ENCODE data around the gene LHFPL3.

Gene LHFPL3

GRCh38 chr7:104487642-104488041 lies 159.2 kb downstream of the LHFPL3 start:
- H3K27ac ChIP-seq (ENCODE audit: low read depth, low read length, poor library complexity, severe bottlenecking) = no peak overlapping the region
- no peak overlapping the region for H3K4me3 ChIP-seq (ENCODE audit: low read depth, low read length, poor library complexity, severe bottlenecking)
- H3K27me3 ChIP-seq (ENCODE audit: insufficient read depth, low read length) = no peaks in the 10 kb centered on the region
- H3K9ac ChIP-seq (ENCODE audit: low read length) = no peak overlapping the region
- H2AFZ ChIP-seq (ENCODE audit: low read length) = no peak overlapping the region
- H3K4me2 ChIP-seq (ENCODE audit: low read length) = no peak overlapping the region
- no peaks in the 10 kb centered on the region for H3K36me3 ChIP-seq (ENCODE audit: insufficient read depth, low read length)
- no peaks in the 10 kb centered on the region for H3F3A ChIP-seq (ENCODE audit: insufficient read depth, low read length)
- H3K9me2 ChIP-seq (ENCODE audit: low read depth, low read length) = no peaks in the 10 kb centered on the region
- no peaks in the 10 kb centered on the region for H3K9me3 ChIP-seq (ENCODE audit: low read length)
- no peaks in the 10 kb centered on the region for H3K4me1 ChIP-seq (ENCODE audit: insufficient read depth, low read length, severe bottlenecking)
- H3K79me2 ChIP-seq (ENCODE audit: insufficient read depth, low read length) = no peaks in the 10 kb centered on the region
- H4K20me1 ChIP-seq (ENCODE audit: insufficient read depth, low read length) = no peaks in the 10 kb centered on the region
- TF ChIP-seq, protein P1, sequence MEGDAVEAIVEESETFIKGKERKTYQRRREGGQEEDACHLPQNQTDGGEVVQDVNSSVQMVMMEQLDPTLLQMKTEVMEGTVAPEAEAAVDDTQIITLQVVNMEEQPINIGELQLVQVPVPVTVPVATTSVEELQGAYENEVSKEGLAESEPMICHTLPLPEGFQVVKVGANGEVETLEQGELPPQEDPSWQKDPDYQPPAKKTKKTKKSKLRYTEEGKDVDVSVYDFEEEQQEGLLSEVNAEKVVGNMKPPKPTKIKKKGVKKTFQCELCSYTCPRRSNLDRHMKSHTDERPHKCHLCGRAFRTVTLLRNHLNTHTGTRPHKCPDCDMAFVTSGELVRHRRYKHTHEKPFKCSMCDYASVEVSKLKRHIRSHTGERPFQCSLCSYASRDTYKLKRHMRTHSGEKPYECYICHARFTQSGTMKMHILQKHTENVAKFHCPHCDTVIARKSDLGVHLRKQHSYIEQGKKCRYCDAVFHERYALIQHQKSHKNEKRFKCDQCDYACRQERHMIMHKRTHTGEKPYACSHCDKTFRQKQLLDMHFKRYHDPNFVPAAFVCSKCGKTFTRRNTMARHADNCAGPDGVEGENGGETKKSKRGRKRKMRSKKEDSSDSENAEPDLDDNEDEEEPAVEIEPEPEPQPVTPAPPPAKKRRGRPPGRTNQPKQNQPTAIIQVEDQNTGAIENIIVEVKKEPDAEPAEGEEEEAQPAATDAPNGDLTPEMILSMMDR (IDR thresholded peaks at IDR 0.05; ENCODE audit: low read length) = no peak
- no peak for TF ChIP-seq EZH2 (IDR thresholded peaks at IDR 0.05; ENCODE audit: borderline replicate concordance, low read length)

GRCh38 chr7:104497379-104497967 lies 169.1 kb downstream of the LHFPL3 start:
- Histone ChIP-seq H3K9me2 (ENCODE audit: low read depth, low read length) (no peaks in the 10 kb centered on the region), H3K9me3 (ENCODE audit: low read length) (no peaks in the 10 kb centered on the region), H3K9ac (ENCODE audit: low read length) (no peak overlapping the region), H4K20me1 (ENCODE audit: insufficient read depth, low read length) (no peaks in the 10 kb centered on the region), H3K4me2 (ENCODE audit: low read length) (no peak overlapping the region), H3F3A (ENCODE audit: insufficient read depth, low read length) (no peaks in the 10 kb centered on the region), H3K27ac (ENCODE audit: low read depth, low read length, poor library complexity, severe bottlenecking) (no peak overlapping the region), H3K79me2 (ENCODE audit: insufficient read depth, low read length) (no peaks in the 10 kb centered on the region), H3K4me1 (ENCODE audit: insufficient read depth, low read length, severe bottlenecking) (no peaks in the 10 kb centered on the region), H3K27me3 (ENCODE audit: insufficient read depth, low read length) (no peaks in the 10 kb centered on the region), H3K36me3 (ENCODE audit: insufficient read depth, low read length) (no peaks in the 10 kb centered on the region), H3K4me3 (ENCODE audit: low read depth, low read length, poor library complexity, severe bottlenecking) (no peak overlapping the region), H2AFZ (ENCODE audit: low read length) (no peak overlapping the region)
- no peak for TF ChIP-seq EZH2 (IDR thresholded peaks at IDR 0.05; ENCODE audit: borderline replicate concordance, low read length)
- TF ChIP-seq, protein P1 (IDR thresholded peaks at IDR 0.05; ENCODE audit: low read length) = no peak

- Histone ChIP-seq H3K27me3 (ENCODE audit: insufficient read depth, low read length) (no peaks in the 10 kb centered on the region), H3K4me3 (ENCODE audit: low read depth, low read length, poor library complexity, severe bottlenecking) (no peak overlapping the region), H3K9ac (ENCODE audit: low read length) (no peak overlapping the region), H4K20me1 (ENCODE audit: insufficient read depth, low read length) (no peaks in the 10 kb centered on the region), H2AFZ (ENCODE audit: low read length) (no peak overlapping the region), H3K9me3 (ENCODE audit: low read length) (no peaks in the 10 kb centered on the region), H3F3A (ENCODE audit: insufficient read depth, low read length) (no peaks in the 10 kb centered on the region), H3K9me2 (ENCODE audit: low read depth, low read length) (no peaks in the 10 kb centered on the region), H3K4me2 (ENCODE audit: low read length) (no peak overlapping the region), H3K79me2 (ENCODE audit: insufficient read depth, low read length) (no peaks in the 10 kb centered on the region), H3K4me1 (ENCODE audit: insufficient read depth, low read length, severe bottlenecking) (no peaks in the 10 kb centered on the region), H3K36me3 (ENCODE audit: insufficient read depth, low read length) (no peaks in the 10 kb centered on the region), H3K27ac (ENCODE audit: low read depth, low read length, poor library complexity, severe bottlenecking) (no peak overlapping the region)
- TF ChIP-seq, protein P1 (IDR thresholded peaks at IDR 0.05; ENCODE audit: low read length) = no peak
- TF ChIP-seq EZH2 (IDR thresholded peaks at IDR 0.05; ENCODE audit: borderline replicate concordance, low read length) = no peak
Observed at GRCh38 chr7:104499975-104500374, 171.6 kb downstream of the LHFPL3 start.

Measured in OCI-LY1 (cell line).